NCI-H2227 (cell line): Measurements from ENCODE around the gene RIPOR2.
"Not testable (repeated sequence)": the region's sequence is repeated elsewhere in the genome, so short reads cannot be mapped to it uniquely, and the experiment has no call there.

Experiments
- DNase-seq: peaks from one replicate; lab custom pipeline; 2025; ENCODE audit not compliant: unreplicated experiment; lab: John Stamatoyannopoulos, UW

The RIPOR2 gene

GRCh38 chr6:24880451-24880850 lies 55.3 kb downstream of the RIPOR2 start:
- no peak for DNase-seq

DNA sequence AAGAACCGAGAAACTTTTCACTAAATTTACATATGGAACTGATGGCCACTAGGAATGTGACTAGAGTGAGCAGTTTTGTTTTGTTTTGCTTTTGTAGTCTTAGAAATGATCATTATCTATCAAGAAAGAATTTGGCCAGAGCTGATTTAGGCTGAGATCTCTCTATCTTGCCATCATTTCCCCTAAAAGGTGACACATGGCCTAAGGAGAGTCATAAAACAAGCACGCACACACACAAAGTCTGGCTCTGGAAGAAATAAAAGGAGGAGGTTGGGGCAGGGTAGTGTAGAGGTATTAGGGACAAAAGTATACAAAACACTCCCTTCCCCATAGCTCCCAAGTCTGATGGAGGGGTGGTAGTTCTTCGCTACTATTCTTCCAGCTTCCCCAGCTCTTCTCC lies 56.4 kb downstream of the RIPOR2 start:
- DNase-seq = no peak

DNA sequence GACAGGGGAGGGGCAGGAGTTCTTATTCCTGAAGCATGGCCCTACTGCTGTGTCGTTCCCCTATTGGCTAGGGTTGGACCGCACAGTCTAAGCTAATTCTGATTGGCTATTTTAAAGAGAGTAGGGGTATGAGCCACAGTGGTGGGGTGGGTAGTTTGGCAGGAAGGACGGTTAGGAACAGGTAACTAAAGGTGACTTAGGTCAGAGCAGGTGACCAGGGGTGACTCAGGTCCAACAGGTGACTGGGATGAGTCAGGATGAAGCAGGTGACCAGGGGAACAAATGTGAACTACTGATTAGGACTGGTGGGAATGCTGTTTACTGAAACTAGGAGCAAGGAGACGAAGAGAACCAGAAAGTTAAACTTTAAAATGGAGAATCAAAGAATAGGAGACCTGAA lies 58.0 kb downstream of the RIPOR2 start:
- DNase-seq = not testable (repeated sequence)

- DNase-seq = no peak
Observed at GRCh38 chr6:24876499-24877465, 59.0 kb downstream of the RIPOR2 start.

GRCh38 chr6:24875534-24875901 lies 60.2 kb downstream of the RIPOR2 start:
- DNase-seq = no peak

DNA sequence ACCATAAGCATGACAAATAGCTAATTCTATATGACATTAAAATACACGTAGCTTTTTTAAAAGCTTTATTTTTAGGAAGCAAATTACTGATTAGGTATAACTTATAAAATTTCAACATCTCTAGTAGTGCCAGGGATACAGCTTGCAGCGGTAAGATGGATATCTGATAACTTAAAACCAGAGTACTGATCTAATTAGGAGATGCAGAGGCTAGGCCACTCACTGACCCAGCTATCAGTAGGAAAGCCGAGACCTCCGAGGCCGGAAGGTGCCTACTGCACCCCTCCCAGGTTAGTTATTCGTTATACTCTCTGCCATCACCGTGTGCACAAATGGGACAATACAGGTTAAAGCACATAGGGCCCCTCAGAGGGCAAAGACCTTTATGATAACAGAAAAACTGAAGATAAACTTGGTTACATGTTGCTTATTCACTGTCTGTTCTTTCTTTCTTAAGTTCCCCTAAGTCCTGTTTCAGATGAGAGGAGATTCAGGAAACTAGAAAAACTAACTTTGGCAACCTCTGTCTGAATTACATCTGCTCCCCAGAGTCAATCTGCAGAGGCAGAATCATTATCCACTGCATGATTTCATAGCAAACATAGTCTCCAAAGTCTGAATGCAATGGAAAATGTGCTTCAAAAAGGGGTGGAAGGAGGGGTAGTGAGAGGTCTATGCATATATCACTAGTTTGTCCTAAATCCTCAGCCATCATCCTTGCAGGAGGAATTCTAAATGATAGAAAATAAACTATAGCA lies 60.8 kb downstream of the RIPOR2 start:
- no peak for DNase-seq

DNA sequence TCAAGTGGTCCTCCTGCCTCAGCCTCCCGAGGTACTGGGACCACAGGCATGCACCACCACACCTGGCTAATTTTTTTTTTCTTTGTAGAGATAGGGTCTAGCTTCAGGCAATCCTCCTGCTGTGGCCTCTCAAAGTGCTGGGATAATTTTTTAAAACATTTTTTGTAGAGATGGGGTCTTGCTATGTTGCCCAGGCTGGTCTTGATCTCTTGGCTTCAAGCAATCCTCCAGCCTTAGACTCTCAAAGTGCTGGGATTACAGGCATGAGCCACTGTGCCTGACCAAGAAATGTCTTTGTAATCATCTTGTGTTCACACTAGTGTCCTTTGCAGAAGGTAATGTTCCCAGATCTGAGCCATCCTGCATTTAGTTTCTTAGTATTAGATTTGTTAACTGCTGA lies 61.6 kb downstream of the RIPOR2 start:
- no peak for DNase-seq

DNA sequence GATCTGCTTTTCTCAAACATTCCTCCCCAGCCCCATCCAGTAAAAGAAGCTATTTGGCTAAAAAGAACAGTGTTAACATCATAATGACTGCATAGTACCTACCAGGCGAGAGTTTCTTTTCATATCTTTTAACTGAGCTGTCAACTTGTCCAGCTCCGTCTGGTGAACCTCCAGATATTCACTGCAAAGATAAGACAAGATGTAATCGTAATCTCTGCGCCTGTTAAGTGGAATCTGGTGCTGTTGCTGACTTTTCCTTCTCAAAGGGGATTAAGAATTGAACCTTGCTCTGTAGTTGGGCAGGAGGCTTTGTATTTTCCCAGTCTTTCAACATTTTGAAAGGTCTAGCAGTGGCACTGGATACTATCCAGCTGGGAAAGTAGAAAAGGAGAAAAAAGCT lies 63.0 kb downstream of the RIPOR2 start:
- no peak for DNase-seq

- DNase-seq = no peak
Observed at GRCh38 chr6:24868765-24869164, 67.0 kb downstream of the RIPOR2 start.

GRCh38 chr6:24867104-24867703 lies 68.6 kb downstream of the RIPOR2 start:
- DNase-seq = no peak

DNA sequence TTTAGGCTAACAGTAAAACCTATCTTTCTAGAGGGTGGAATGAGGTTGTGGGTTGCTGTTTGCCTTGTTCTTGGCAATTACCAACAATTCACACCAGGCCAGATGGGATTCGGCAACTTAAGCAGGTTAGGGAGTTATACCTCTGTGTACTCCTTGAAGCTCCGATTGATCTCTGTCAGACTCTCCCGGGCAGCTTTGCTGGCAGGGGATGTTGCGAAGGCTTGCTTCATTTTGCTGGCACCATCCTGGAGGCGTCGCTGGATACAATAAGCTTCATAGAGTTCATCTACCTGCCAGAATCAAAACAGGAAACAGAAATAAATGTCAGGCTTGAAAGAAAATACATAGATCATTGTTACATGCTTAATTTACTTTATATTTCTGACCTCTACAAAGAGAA lies 70.6 kb downstream of the RIPOR2 start:
- DNase-seq = no peak

- DNase-seq = no peak
Observed at GRCh38 chr6:24864343-24864742, 71.4 kb downstream of the RIPOR2 start.

GRCh38 chr6:24861934-24862333 lies 73.8 kb downstream of the RIPOR2 start:
- DNase-seq = no peak

GRCh38 chr6:24859608-24860200 lies 76.1 kb downstream of the RIPOR2 start:
- peak; percentile 92 for DNase-seq

DNA sequence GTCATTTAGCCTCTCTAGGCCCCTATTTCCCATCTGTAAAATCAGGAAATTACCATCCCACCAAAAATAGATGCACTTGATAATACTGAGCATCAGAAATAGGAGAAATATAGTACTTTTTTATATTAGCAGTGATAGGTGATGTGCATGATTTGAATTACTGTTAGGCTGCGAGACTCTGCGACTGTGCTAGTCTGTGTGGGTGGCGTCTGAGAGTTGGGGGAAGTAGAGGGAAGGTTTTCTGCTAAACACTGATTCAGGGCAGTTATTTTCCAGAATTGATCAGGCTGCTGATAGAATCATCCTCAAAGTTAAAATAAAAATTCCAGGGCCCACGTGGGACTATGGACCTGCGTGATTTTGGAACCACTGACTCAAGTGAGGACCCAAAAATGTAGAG lies 76.6 kb downstream of the RIPOR2 start:
- DNase-seq = no peak

GRCh38 chr6:24858177-24858653 lies 77.5 kb downstream of the RIPOR2 start:
- no peak for DNase-seq

DNA sequence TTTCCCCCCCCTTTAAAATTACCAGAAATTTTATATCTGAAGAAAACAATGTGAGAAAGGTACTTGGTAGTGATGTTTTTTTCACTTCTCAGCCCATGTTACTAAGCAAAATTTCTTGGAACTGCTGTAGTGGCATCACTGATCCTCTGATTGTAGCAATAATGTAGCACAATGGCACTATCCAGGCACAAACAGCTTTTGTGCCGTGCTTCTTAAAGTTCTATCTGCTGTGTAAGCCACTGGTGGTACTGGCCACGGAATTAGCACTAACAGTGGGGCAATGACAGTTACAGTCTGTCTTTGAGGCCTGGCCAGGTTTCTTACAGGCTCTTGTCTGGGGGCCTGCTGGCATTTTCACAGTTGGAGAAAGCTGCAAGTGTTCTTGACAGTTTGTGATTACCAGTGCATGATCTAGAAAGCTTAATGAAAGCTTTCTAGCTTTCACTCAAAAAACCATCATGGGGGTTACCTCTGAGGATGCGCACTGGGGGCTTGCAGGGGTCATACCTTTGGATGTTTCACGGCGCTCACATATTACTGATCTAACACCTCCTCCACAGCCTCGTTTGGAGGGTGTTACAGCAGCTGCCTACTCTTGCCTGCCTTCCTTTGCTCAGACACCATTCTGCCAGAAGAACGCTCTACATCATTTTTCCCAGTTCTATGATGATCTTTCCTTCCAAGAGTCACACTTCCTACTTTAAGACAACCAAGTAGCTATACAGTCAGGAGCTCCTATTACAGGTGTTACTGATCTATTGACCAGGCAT lies 78.7 kb downstream of the RIPOR2 start:
- peak; percentile 25 for DNase-seq

DNA sequence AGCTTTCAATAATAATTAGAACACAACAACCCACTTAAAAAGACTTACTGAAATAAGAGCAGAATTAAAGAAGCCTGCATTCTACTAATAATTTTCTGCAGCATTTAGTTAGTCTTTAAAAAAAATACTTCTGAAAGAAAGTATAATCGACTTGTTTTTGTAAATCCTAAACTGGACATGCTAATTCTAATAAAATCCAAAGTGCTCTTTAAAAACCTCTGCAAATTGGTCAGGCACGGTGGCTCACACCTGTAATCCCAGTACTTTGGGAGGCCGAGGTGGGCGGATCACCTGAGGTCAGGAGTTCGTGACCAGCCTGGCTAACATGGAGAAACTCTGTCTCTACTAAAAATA lies 79.5 kb downstream of the RIPOR2 start:
- no peak for DNase-seq

DNA sequence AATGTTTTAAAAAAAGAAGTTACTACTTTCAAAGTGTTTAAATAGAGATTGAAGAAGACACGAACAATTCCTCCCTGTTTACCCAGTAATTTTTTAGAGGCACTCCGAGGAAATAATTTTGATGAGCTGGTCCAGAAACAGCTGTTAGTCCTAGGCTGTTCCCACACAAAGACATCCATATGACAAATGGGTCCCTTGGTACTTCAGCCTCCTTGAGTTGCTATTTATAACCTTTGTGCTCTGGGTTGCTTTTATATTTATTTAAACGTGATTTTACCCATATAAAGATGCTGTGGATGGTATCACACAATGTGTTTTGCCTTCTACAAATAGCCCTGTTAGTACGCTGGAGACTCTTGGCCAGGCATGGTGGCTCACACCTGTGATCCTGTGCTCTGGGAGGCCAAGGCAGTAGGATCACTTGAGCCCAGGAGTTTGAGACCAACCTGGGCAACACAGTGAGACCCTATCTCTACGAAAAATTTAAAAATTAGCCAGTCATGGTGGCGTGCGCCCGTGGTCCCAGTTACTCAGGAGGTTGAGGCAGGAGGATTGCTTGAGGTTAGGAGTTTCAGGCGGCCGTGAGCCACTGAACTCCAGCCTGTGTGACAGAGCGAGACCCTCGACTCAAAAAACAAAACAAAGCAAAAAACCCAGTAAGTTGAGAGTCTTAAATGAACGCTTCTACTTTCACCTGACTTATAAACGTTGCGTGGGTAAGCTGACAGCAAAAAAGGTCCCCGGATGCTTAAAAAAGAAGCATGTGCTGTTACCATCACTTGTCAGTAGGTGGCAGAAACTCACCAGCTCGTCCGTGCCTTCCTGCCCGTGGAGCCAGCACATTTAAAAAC lies 80.1 kb downstream of the RIPOR2 start:
- DNase-seq = peak; percentile 83
